IMR-90 (cell line): ENCODE results near the gene CLDN11.

Experiments
- CHD1 ChIP-seq: IDR thresholded peaks from 2 replicates; pipeline ENCODE4 v1.6.1; 2012; ENCODE audit warnings: low read depth, low read length, improper control_type of control experiment
- MAFK ChIP-seq: IDR thresholded peaks from 2 replicates; pipeline ENCODE4 v1.6.1; 2012; ENCODE audit warnings: low read depth, low read length, improper control_type of control experiment
- MXI1 ChIP-seq: IDR thresholded peaks from 2 replicates; pipeline ENCODE4 v1.6.1; 2012; ENCODE audit warnings: low read depth, mild to moderate bottlenecking, low read length, moderate library complexity, borderline replicate concordance
- NFE2L2 ChIP-seq: fragments of 150-350 bp; IDR thresholded peaks from 2 replicates; pipeline ENCODE4 v1.6.1; 2016; ENCODE audit warnings: low read depth, mild to moderate bottlenecking, low read length
- POLR2A ChIP-seq: IDR thresholded peaks from 2 replicates; pipeline ENCODE4 v1.6.1; 2012; ENCODE audit warnings: mild to moderate bottlenecking, low read depth, low read length
- RAD21 ChIP-seq: IDR thresholded peaks from 2 replicates; pipeline ENCODE4 v1.6.1; 2012; ENCODE audit warnings: low read length, improper control_type of control experiment
- RCOR1 ChIP-seq: IDR thresholded peaks from 2 replicates; pipeline ENCODE4 v1.6.1; 2012; ENCODE audit warnings: mild to moderate bottlenecking, low read length, improper control_type of control experiment; ENCODE audit not compliant: insufficient replicate concordance
- RFX5 ChIP-seq: IDR thresholded peaks from 2 replicates; pipeline ENCODE4 v1.8.0; 2012; ENCODE audit warnings: low read depth, mild to moderate bottlenecking, low read length, moderate library complexity
- TF ChIP-seq, protein P1 (sequence below): conservative IDR thresholded peaks from 2 replicates; pipeline ENCODE4 v1.5.1; 2012; ENCODE audit warnings: mild to moderate bottlenecking, low read depth, low read length, improper control_type of control experiment

DNA sequence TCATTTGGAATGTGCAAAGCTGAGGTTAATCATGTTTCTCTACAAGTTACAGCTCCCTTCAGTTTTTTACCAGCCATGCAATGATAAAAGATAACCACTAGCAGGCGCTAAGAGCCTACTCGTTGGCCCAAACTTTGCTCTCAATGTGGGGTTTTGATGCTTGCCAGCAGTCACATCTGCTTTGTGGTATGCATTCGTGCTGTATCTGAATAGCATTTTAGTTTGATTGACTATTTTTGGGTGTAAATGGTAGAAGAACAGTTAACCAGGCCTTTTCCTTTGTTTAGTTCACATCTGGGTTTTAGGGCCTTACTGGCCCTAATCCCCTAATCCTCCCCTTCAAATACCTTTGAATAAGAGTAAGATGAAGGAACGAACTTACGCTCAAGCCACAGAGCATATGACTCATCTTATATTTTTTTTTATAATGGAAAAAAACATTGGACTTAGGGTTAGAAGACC lies 4.4 kb upstream of the CLDN11 start:
- TF ChIP-seq, protein P1, sequence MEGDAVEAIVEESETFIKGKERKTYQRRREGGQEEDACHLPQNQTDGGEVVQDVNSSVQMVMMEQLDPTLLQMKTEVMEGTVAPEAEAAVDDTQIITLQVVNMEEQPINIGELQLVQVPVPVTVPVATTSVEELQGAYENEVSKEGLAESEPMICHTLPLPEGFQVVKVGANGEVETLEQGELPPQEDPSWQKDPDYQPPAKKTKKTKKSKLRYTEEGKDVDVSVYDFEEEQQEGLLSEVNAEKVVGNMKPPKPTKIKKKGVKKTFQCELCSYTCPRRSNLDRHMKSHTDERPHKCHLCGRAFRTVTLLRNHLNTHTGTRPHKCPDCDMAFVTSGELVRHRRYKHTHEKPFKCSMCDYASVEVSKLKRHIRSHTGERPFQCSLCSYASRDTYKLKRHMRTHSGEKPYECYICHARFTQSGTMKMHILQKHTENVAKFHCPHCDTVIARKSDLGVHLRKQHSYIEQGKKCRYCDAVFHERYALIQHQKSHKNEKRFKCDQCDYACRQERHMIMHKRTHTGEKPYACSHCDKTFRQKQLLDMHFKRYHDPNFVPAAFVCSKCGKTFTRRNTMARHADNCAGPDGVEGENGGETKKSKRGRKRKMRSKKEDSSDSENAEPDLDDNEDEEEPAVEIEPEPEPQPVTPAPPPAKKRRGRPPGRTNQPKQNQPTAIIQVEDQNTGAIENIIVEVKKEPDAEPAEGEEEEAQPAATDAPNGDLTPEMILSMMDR = peak; percentile 98
- TF ChIP-seq RAD21 = peak; percentile 96
- TF ChIP-seq NFE2L2 = no peak
- no peak for TF ChIP-seq POLR2A
- no peak for TF ChIP-seq MXI1
- TF ChIP-seq RCOR1 = no peak
- TF ChIP-seq MAFK = no peak
- TF ChIP-seq RFX5 = no peak
- no peak for TF ChIP-seq CHD1
